DOHH2 (cell line): ENCODE measurements around the gene TAGLN2.

Source experiments
- CTCF ChIP-seq: fragments of 200-600 bp; sonication (generic); IDR thresholded peaks from one replicate; pipeline ENCODE4 v1.5.1; 2014; ENCODE audit warnings: antibody characterized with exemption, mild to moderate bottlenecking, low read depth, low read length; ENCODE audit not compliant: poor library complexity, severe bottlenecking
- EZH2phosphoT487 ChIP-seq: fragments of 200-600 bp; sonication (generic); IDR thresholded peaks from 2 replicates; pipeline ENCODE4 v1.6.1; 2017; ENCODE audit warnings: borderline replicate concordance, mild to moderate bottlenecking, antibody characterized with exemption, low read length, moderate library complexity, mixed read lengths

DNA sequence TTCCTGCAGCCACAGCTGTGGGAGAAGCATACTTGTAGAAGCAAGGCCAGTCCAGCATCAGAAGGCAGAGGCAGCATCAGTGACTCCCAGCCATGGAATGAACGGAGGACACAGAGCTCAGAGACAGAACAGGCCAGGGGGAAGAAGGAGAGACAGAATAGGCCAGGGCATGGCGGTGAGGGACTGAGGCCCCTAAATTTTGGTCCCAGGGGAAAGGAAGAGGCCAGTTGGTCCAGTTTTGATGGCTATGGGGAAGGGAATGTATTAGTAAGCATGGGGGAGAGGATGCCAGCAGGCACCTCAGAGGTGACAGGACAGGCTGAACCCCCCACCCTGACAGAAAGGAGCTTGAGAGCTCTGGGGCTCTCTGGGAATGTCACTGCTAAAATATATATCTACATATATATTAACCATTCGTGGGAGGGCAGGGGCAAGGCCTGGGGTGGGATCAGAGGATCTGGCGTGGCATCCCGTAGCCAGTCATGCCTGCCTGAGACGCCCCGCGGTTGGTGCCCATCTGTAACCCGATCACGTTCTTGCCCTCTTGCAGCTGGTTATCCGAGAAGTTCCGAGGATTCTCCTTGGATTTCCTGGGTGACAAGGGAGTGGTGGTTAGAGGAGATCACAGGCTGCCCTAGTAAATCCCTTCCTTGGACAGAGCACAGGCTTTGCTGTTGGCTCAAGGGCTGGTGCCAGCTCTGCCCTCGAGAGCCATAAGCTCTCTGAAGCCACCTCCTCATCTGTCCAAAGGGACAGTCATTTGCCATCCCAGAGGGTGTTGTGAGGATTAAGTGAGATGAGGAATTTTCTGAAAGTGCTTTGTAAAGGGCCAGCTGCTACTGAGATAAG lies 6.7 kb downstream of the TAGLN2 start:
- TF ChIP-seq CTCF: no peak
- TF ChIP-seq EZH2phosphoT487: no peak
